GM18498 (cell line): ENCODE data around the gene TPRG1.

ENCODE experiments used
- ATAC-seq: cut with Tn5 transposase; IDR thresholded peaks from one replicate; pipeline ENCODE4 v1.9.1; 2021; ENCODE audit warnings: mild to moderate bottlenecking, moderate library complexity; ENCODE audit not compliant: unreplicated experiment

Gene TPRG1

GRCh38 chr3:189344996-189345395 is 173.2 kb downstream of the TPRG1 start:
- no peak for ATAC-seq

- ATAC-seq = no peak
These were observed 178.0 kb downstream of the TPRG1 start for GRCh38 chr3:189349772-189350171.

- ATAC-seq = no peak
These were observed 181.7 kb downstream of the TPRG1 start for GRCh38 chr3:189353318-189353965.

DNA sequence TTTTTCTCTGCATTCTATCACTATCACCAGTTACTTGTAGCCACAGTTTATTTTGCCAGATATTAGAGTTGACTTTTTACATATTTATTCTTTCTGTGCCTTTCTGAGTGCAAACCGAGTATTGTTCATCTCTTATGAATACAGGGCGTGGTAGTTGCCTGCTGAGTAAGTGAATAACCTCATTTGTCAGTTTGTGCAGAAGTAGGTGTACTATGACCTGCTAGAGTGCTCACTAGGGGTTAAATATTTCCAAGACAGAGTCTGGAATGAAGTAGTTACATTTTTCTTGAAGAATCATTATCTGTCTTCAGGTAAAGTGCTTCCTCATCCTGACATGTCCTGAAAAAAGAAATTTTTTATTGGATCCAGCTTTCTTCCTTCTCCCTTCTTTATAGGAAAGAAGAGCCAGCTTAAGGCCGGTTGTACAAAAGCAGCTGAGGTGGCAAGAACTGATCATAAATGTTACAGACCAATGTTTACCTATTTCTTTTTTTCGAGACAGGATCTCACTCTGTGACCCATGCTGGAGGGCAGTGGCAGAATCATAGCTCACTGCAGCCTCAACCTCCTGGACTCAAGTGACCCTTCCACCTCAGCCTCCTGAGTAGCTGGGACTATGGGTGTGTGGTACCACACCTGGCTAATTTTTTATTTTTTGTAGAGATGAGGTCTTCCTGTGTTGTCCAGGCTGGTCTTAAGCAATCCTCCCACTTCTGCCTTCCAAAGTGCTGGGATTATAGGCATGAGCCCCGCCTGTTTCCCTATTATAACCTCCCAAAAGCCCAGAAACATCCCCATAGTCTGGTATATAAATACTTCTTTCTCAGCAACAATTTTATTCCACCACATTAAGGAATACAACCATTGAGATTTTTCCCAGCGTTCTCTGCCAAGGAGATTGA is 182.5 kb downstream of the TPRG1 start:
- ATAC-seq = no peak

- no peak for ATAC-seq
These were observed 183.3 kb downstream of the TPRG1 start for GRCh38 chr3:189355115-189355480.

GRCh38 chr3:189355481-189356201 is 183.9 kb downstream of the TPRG1 start:
- no peak for ATAC-seq

GRCh38 chr3:189360291-189360690 is 188.5 kb downstream of the TPRG1 start:
- no peak for ATAC-seq

- ATAC-seq = no peak
These were observed 189.5 kb downstream of the TPRG1 start for GRCh38 chr3:189361103-189361835.

- ATAC-seq = no peak
These were observed 192.0 kb downstream of the TPRG1 start for GRCh38 chr3:189363590-189364255.

GRCh38 chr3:189365609-189366564 is 194.1 kb downstream of the TPRG1 start:
- no peak for ATAC-seq

DNA sequence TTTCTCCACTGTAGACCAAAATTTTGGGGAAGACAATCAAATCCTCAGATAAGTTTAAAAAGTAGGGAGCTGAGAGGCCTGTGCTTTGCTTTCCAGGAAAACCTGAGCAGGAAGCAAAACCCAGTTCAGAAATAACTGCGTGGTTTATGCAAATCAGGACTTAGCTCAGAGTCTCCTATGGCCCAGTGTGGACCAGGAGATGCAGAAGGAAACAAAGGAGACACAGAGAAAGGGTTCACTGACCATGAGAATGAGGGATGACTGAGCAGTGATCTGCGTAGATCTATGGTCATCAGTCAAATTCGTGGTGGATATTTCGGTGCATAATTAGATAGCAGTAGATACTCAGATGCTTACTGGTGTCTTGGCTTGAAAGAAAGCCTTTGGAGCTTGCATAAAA is 196.6 kb downstream of the TPRG1 start:
- peak; percentile 44 for ATAC-seq

- ATAC-seq = no peak
These were observed 197.9 kb downstream of the TPRG1 start for GRCh38 chr3:189369636-189370035.

GRCh38 chr3:189372243-189372642 is 200.5 kb downstream of the TPRG1 start:
- ATAC-seq = no peak
